Left renal pelvis (tissue), 4 donors: ENCODE data around the gene SLC12A5. TPM values are rescaled to one million over a fixed set of nuclear protein-coding genes. Genes with fewer than 3 reads are reported as not detected.
"Not testable (repeated sequence)": the region's sequence is repeated elsewhere in the genome, so short reads cannot be mapped to it uniquely, and the experiment has no call there.

Experiments
- DNase-seq, 4 donors: peaks; one replicate each; pipeline ENCODE4 v3.0.0-alpha.2; 2013; ENCODE audit warnings: low read depth in 4 of 4, low spot score in 3 of 4
- polyA plus RNA-seq, 4 donors: library from polyadenylated mRNA; unstranded; fragments of 120-200 nt; gene quantifications; one replicate each; pipeline ENCODE4 v1.2.1, GENCODE V29; 2013; ENCODE audit not compliant: insufficient read length in 4 of 4

Gene SLC12A5
- polyA plus RNA-seq, 4 donors = 0.85 to 2.3 (median 1.5) TPM

- DNase-seq = no peak
Measured at GRCh38 chr20:46073443-46073842, 44.4 kb downstream of the SLC12A5 start.

GRCh38 chr20:46074006-46074405 is 45.0 kb downstream of the SLC12A5 start:
- no peak for DNase-seq

GRCh38 chr20:46076806-46077205 is 47.8 kb downstream of the SLC12A5 start:
- DNase-seq = no peak

GRCh38 chr20:46077642-46078305 is 48.8 kb downstream of the SLC12A5 start:
- no peak for DNase-seq

GRCh38 chr20:46078954-46079353 is 49.9 kb downstream of the SLC12A5 start:
- no peak for DNase-seq

- no peak for DNase-seq
Measured at GRCh38 chr20:46081074-46081473, 52.1 kb downstream of the SLC12A5 start.

- no peak for DNase-seq
Measured at GRCh38 chr20:46083101-46083500, 54.1 kb downstream of the SLC12A5 start.

- DNase-seq = no peak
Measured at GRCh38 chr20:46083531-46084061, 54.6 kb downstream of the SLC12A5 start.

GRCh38 chr20:46084805-46085178 is 55.8 kb downstream of the SLC12A5 start:
- DNase-seq = no peak

- no peak for DNase-seq
Measured at GRCh38 chr20:46085179-46085851, 56.3 kb downstream of the SLC12A5 start.

- DNase-seq = no peak
Measured at GRCh38 chr20:46087161-46087560, 58.1 kb downstream of the SLC12A5 start.

GRCh38 chr20:46088409-46089166 is 59.6 kb downstream of the SLC12A5 start:
- no peak for DNase-seq

GRCh38 chr20:46089167-46089416 is 60.1 kb downstream of the SLC12A5 start:
- DNase-seq = no peak

- DNase-seq = peak; percentile 87 to 89 (median 88)
Measured at GRCh38 chr20:46089417-46090388, 60.7 kb downstream of the SLC12A5 start, which contains the start of gene NCOA5. Gene NCOA5, minus strand, starts transcription at chr20:46089962. Its CDS starts 10,538 bp downstream, at chr20:46079424.

GRCh38 chr20:46091622-46092535 is 62.9 kb downstream of the SLC12A5 start:
- not testable (repeated sequence) for DNase-seq

- no peak for DNase-seq
Measured at GRCh38 chr20:46093531-46093930, 64.5 kb downstream of the SLC12A5 start.

GRCh38 chr20:46099491-46100287 is 70.7 kb downstream of the SLC12A5 start:
- DNase-seq = no peak

- not testable (repeated sequence) for DNase-seq
Measured at GRCh38 chr20:46100444-46100843, 71.4 kb downstream of the SLC12A5 start.

GRCh38 chr20:46100988-46101387 is 72.0 kb downstream of the SLC12A5 start:
- DNase-seq = no peak
